Activated B cell treated with CpG ODN at 0.5 μM for 24 hours (primary cell): Measurements from ENCODE around the gene MCM3AP. TPM values are rescaled to one million over a fixed set of nuclear protein-coding genes. Genes with fewer than 3 reads are reported as not detected.

Experiments used
- ATAC-seq: fragments of 200-7000 bp; cut with Tn5 transposase; one replicate; pipeline ENCODE4 v1.10.0; 2021; ENCODE audit warnings: low read depth, mild to moderate bottlenecking, moderate library complexity
- CTCF ChIA-PET: fragments of 350-600 bp; sonication (Branson Sonifier 250); formaldehyde crosslinking; loops from one replicate; lab custom pipeline; 2021; ENCODE audit warnings: antibody characterized with exemption; lab: Charles Lee
- POLR2A ChIA-PET: fragments of 350-600 bp; sonication (Branson Sonifier 250); formaldehyde crosslinking; loops from one replicate; lab custom pipeline; 2021; ENCODE audit warnings: antibody characterized with exemption; lab: Charles Lee
- DNase-seq: peaks from one replicate; pipeline ENCODE4 v3.0.0; 2022
- H3K27ac Mint-ChIP-seq: one replicate; pipeline ENCODE4 v1.8.0; 2020; ENCODE audit warnings: mixed read lengths
- H3K27me3 Mint-ChIP-seq: one replicate; pipeline ENCODE4 v1.8.0; 2021; ENCODE audit warnings: mixed read lengths
- H3K36me3 Mint-ChIP-seq: one replicate; pipeline ENCODE4 v1.8.0; 2021; ENCODE audit warnings: low read depth, mixed read lengths
- H3K4me1 Mint-ChIP-seq: one replicate; pipeline ENCODE4 v1.8.0; 2021; ENCODE audit warnings: mixed read lengths
- H3K4me3 Mint-ChIP-seq: one replicate; pipeline ENCODE4 v1.8.0; 2020; ENCODE audit warnings: mild to moderate bottlenecking, mixed read lengths
- H3K9me3 Mint-ChIP-seq: one replicate; pipeline ENCODE4 v1.8.0; 2020; ENCODE audit warnings: mixed read lengths
- CTCF ChIP-seq: fragments of 200-600 bp; IDR thresholded peaks from one replicate; pipeline ENCODE4 v1.8.0; 2022; ENCODE audit warnings: antibody characterized with exemption, mild to moderate bottlenecking
- intact Hi-C: fragments of 100-400 bp; cut with micrococcal nuclease; formaldehyde crosslinking; loops from one replicate; pipeline ENCODE4 v1.15.1; 2024
- total RNA-seq: library from RNA; stranded (reverse); gene quantifications from 2 replicates; pipeline ENCODE4 v1.2.3, GENCODE V29; 2022

MCM3AP gene
- total RNA-seq, 1 donor from 2014 or later: 147 TPM

GRCh38 chr21:46326110-46326703 is 40.8 kb upstream of the MCM3AP start:
- peaks cover 25% of the 10 kb centered on the region for H3K36me3 Mint-ChIP-seq
- intact Hi-C loops: loop anchor here (5.0 kb wide), 1 partner anchor 354 kb away; no protein-coding TSS in a partner anchor
- H3K27me3 Mint-ChIP-seq: no peaks in the 10 kb centered on the region
- no peaks in the 10 kb centered on the region for H3K9me3 Mint-ChIP-seq
- ChIA-PET CTCF (interaction anchor here (0.7 to 1.9 kb wide), 2 partner anchors 183 to 184 kb away, joined by 3 to 11 read pairs; no protein-coding TSS in a partner anchor), POLR2A (interaction anchor here (0.9 to 1.1 kb wide), 2 partner anchors 29 to 41 kb away, joined by 3 to 4 read pairs; partner anchors contain the start of gene MCM3AP)
- ATAC-seq: no peak
- no peak overlapping the region for H3K4me3 Mint-ChIP-seq
- peaks cover 24% of the 10 kb centered on the region for H3K4me1 Mint-ChIP-seq
- H3K27ac Mint-ChIP-seq: no peak overlapping the region
- TF ChIP-seq CTCF: no peak
- DNase-seq: no peak

- Mint-ChIP-seq H3K9me3 (no peaks in the 10 kb centered on the region), H3K27ac (peak overlapping the region; percentile 30), H3K36me3 (peaks cover 20% of the 10 kb centered on the region), H3K4me1 (peaks cover 29% of the 10 kb centered on the region), H3K4me3 (peak overlapping the region; percentile 84), H3K27me3 (no peaks in the 10 kb centered on the region)
- TF ChIP-seq CTCF: no peak
- no peak for ATAC-seq
- no peak for DNase-seq
- intact Hi-C loops: loop anchor here (1.0 to 5.0 kb wide), 3 partner anchors 140 to 353 kb away; partner anchors contain the start of gene SPATC1L
- POLR2A ChIA-PET: interaction anchor here (0.9 to 1.2 kb wide), 3 partner anchors 29 to 96 kb away, joined by 3 to 4 read pairs (median 3); partner anchors contain the start of gene MCM3AP
- CTCF ChIA-PET: interaction anchor here (1.9 kb wide), 1 partner anchor 182 kb away, joined by 11 read pairs; no protein-coding TSS in a partner anchor
Measured at GRCh38 chr21:46325073-46325912, 39.9 kb upstream of the MCM3AP start.

- intact Hi-C loops: loop anchor here (1.0 to 5.0 kb wide), 8 partner anchors 38 to 1382 kb away; partner anchors contain the start of genes DIP2A, LSS, SLX9 and SPATC1L
- DNase-seq: peak; percentile 93
- Mint-ChIP-seq H3K36me3 (peaks cover 20% of the 10 kb centered on the region), H3K4me3 (peak overlapping the region; percentile 94), H3K9me3 (no peaks in the 10 kb centered on the region), H3K27ac (no peak overlapping the region), H3K4me1 (peaks cover 29% of the 10 kb centered on the region), H3K27me3 (no peaks in the 10 kb centered on the region)
- POLR2A ChIA-PET: interaction anchor here (1.2 kb wide), 1 partner anchor 95 kb away, joined by 3 read pairs; no protein-coding TSS in a partner anchor
- TF ChIP-seq CTCF: no peak
- ATAC-seq: peak; percentile 78
- CTCF ChIA-PET: no interaction called here
Measured at GRCh38 chr21:46324390-46325072, 39.1 kb upstream of the MCM3AP start.

GRCh38 chr21:46323710-46324389 is 38.4 kb upstream of the MCM3AP start, which contains the start of the genes C21orf58 and PCNT:
C21orf58 (minus strand) TSS chr21:46323870; CDS start chr21:46322738, 1,132 bp downstream.
PCNT (plus strand) TSS chr21:46324156; CDS start chr21:46324229, 73 bp downstream.
- H3K27me3 Mint-ChIP-seq: no peaks in the 10 kb centered on the region
- no peak for TF ChIP-seq CTCF
- ChIA-PET CTCF (interaction anchor here (0.9 kb wide), 1 partner anchor 180 kb away, joined by 3 read pairs; no protein-coding TSS in a partner anchor), POLR2A (interaction anchor here (1.0 kb wide), 2 partner anchors 95 to 312 kb away, joined by 5 to 6 read pairs; partner anchors contain the start of genes LSS and PRMT2)
- H3K27ac Mint-ChIP-seq: peak within 1 kb of the TSS; percentile 94
- peak within 1 kb of the TSS; percentile 94 for H3K4me3 Mint-ChIP-seq
- H3K4me1 Mint-ChIP-seq: peaks cover 29% of the 10 kb centered on the region
- DNase-seq (peak; percentile 98), ATAC-seq (peak; percentile 82)
- H3K36me3 Mint-ChIP-seq: peaks cover 16% of the 10 kb centered on the region
- intact Hi-C loops: loop anchor here (1.0 to 5.0 kb wide), 6 partner anchors 38 to 1382 kb away; partner anchors contain the start of genes DIP2A, LSS, SLX9 and SPATC1L
- H3K9me3 Mint-ChIP-seq: no peaks in the 10 kb centered on the region
